HTERT RPE-1 (cell line): Measurements from ENCODE around the gene LRRC32.

Experiments used
- in situ Hi-C: fragments of 300-500 bp; cut with MboI; formaldehyde crosslinking; loops from 4 replicates; pipeline ENCODE4 v1.14.3; 2020; ENCODE audit warnings: low sequenced_read_pairs

The LRRC32 gene

GRCh38 chr11:76665172-76665571, 5.4 kb downstream of the LRRC32 start:
- in situ Hi-C loops: no loop called here

DNA sequence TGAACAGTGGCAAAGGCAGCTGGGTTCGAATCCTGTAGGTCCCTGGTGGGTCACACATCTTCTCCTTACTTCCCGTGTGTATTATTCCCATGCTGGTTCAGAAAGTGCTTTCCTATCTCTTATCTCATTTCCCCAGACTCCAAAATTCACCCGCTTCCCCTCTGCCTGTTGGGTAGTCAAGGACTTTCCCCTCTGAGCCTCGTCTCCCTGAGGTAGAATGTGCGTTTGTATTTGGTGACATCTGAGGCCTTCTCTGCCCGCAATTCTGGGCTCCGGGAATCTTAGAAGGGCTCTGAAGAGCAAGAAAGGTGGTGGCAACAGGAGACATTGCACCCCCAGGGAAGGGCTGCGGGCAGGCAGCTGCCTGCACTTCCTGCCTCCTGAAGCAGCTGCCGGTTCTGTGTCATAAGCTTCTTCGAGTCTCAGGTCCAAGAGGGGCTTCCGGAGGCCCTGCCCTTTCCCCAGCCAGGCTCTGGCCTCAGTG, 5.9 kb downstream of the LRRC32 start:
- in situ Hi-C loops: no loop called here

DNA sequence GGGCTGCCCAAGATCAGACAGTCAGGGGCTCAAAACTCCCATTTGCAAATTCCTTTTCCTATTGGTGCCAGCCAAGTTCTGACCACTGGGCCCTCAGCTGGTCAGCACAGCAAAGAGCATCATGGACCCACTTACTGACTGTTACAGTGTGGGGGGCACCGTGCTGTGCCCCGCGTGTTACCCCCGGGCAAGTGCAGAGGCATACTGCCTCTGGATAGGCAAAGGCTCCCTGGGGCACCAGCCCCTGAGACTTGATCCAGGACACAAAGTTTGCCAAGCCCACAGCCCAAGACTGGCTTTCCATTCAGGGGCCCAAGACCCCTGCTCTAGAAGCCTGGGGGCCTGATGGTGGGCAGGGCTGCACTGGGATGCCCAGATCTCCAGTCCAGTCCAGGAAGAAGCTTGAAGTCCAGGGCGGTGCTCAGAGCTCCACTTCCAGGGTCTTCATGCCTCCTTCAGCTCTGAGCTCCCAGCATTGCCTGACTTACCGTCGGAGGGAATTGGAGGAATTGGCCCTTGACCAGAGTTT, 6.6 kb downstream of the LRRC32 start:
- in situ Hi-C loops: no loop called here

DNA sequence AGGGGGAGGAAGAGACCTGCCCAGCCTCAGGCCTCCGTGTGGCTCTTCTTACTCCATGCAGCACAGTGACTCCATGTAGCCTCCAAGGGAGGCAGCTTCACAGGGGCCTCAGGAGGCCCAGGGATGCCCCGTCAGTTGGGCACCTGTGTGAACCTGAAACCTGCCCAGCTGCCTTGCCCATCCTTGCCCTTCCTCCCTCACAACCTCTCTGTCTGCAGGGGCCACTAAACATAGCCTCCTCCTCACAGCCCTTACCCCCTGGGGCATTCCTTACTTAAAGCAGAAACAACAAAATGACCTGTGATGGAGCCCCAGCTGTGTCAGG, 7.1 kb downstream of the LRRC32 start:
- in situ Hi-C loops: no loop called here

GRCh38 chr11:76662656-76663485, 7.7 kb downstream of the LRRC32 start:
- in situ Hi-C loops: no loop called here

DNA sequence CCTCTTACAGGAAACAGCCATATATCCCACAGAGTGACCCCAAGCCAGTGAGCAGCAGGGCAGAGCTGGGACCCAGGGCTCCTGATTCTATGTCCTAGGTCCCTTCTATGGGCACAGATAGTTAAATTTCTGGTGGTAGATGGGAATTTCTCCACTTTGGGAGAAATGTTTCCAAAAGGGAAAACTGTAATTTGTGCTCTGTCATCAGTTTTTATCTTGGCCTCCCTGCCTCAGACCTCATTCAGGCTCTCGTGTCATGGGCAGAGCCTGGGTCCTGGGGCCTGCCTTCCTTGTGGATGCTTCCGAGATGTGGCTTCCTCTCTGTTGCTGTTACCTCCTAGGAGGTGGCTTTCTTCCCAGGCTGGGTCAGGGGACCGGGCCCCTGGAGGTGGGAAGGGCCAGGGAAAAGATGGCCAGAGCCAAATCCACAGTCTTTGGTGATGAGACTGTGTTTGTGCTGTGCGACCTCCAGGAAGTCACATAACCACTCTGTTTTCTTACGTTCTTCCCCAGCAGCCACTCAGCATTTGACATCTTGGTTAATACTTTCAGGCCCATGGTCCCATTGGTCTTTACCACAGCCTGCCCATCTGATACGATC, 8.6 kb downstream of the LRRC32 start:
- in situ Hi-C loops: no loop called here

GRCh38 chr11:76661306-76661751, 9.2 kb downstream of the LRRC32 start:
- in situ Hi-C loops: no loop called here

DNA sequence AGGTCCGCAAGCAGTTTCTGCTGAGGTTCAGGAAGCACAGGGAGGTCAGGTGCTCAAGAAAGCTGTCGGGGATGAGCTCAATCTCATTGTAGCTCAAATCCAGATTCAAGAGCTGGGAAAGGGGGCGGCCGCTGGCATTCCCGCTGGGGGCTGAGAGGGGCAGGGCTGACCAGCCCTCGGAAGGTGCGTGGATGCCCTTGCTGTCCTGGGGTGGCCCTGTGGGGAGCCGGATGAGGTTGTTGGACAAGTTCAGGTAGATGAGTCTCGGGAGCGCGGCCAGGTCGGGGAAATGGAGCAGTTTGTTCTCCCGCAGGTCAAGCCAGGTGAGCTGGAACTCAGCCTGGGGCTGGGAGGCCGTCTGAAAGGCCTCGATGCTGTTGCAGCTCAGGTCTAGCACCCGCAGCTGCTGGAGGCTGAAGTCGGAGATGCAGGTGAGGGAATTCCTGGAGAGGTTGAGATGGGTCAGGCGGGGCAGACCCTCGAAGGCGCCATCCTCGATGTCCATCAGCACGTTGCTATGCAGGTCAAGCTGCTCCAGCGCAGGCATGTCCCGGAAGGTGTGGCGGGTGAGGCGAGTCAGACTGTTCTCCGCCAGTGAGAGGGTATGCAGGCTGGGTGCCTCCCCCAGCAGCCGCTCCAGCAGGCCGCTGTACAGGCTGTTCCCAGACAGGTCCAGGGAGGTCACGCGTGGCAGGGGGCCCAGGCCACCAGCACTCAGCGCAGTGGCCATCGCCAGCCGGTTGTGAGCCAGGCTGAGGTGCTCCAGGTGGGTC, 9.8 kb downstream of the LRRC32 start:
- in situ Hi-C loops: no loop called here

- in situ Hi-C loops: no loop called here
Observed at GRCh38 chr11:76659672-76660532, 10.6 kb downstream of the LRRC32 start.

- in situ Hi-C loops: no loop called here
Observed at GRCh38 chr11:76658651-76659650, 11.6 kb downstream of the LRRC32 start.

DNA sequence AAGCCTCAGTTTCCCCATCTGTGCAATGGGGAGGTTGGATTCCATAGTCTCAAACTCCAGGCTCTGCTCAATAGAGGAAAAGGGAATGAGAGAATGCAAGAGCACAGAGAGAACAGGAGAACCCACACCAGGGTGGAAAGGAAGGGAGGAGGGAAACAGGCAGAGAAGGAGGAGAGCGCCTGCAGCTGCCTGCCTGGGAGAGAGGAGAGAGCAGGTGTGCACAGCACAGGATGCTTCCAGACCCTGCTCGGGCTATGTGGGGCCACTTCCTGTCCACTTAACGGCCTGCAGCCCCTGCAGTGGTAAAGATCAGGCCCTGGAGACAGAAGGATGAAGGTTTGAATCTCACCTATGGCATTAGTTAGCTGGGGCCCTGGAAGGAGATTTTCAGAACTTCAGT, 12.3 kb downstream of the LRRC32 start:
- in situ Hi-C loops: no loop called here

DNA sequence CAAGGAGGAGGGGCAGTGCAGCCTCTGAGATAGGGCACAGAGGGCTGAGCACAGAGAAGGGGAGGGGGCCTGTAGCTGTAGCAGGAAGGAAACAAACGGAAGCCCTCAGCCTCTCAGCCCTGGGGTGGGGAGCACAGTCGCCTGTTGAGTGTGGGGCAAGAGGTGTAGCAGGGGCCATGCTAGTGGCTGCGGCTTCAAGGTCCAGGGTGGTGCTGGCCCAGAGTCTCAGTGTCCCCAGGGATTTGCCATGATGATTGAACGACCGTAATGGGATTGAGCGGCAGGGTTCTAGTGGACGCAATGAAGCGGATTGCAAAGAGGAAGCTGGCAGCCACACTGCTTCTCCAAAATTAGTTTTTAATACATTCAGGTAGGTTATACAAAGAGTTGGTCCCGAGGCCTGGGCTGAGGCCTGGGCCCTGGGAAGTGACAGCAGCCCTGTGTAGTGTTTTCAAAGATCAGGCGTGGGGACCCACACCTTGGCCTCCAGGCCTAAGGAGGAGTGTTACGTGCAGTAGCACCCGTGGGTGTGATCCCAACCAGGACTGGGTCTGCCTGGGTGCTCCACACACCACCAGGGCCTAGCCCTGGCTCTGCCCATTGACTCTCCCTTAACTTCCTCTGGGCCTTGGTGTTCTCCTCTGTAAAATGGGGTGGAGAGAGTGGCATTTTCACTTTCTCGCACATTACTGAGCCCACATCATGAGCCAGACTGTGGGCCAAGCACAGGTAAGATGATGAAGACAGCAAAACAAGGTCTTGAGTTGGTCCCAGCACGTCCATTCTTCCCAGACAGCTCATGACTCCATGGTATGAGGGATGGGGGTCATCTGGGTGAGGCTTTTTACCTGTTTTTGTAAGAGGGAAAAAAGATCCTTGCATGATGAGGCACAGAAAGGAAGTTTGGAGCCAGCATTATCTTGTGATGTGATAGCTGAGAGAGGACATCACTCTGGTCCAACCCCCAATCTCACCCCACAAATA, 13.1 kb downstream of the LRRC32 start:
- in situ Hi-C loops: no loop called here

DNA sequence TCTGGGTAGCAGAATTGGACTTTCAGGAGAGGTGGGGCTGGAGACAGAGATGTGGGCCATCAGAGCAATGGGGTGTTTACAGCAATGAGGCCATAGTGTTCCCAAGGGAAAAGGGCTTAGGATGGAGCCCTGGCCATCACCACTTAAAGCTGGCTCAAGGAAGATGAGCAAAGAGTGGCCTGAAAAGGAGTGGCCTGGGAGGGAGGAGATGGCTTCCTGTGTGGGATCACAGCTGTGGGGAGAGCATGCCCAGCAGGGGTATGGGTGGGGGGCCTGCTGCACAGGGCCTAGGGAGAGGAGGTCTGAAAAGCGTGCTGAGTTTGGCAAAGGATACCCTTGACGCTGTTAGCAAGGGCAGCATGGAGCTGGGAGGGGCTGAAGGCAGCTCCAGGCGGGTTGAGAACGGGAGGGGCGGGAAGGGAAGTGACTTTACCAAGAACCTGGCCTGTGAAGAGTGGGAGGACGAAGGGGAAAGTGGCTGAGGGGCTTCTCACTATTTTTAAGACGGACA, 13.9 kb downstream of the LRRC32 start:
- in situ Hi-C loops: no loop called here

- in situ Hi-C loops: no loop called here
Observed at GRCh38 chr11:76656050-76656531, 14.5 kb downstream of the LRRC32 start.

- in situ Hi-C loops: no loop called here
Observed at GRCh38 chr11:76655501-76656049, 15.0 kb downstream of the LRRC32 start.

DNA sequence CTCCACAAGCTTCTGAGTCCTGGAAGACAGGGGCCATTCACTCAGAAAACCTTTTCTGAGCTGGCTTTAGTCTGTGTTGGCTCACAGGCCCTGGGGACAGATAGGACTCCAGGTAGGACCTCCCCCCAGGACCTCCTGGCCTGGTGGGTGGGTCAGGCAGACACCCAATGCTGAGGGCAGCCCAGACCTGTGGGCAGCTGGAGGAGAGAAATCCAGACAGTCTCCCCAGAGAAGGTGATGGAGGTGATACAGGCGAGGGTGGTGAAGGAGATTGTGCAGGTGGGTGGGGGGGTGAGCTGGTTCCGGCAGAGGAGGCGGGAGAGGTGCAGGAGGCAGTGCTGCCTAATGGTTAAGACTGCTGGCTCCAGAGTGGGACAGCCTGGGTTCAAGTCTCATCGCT, 15.6 kb downstream of the LRRC32 start:
- in situ Hi-C loops: no loop called here

- in situ Hi-C loops: no loop called here
Observed at GRCh38 chr11:76654298-76654851, 16.2 kb downstream of the LRRC32 start.
